Ascending aorta (tissue), 2 donors: ENCODE measurements around the gene TANC1. TPM values are rescaled to one million over a fixed set of nuclear protein-coding genes. Genes with fewer than 3 reads are reported as not detected.

Experiments used
- DNase-seq, 2 donors: peaks; one replicate each; pipeline ENCODE4 v3.0.0-alpha.2; 2019; ENCODE audit warnings: low spot score in 2 of 2
- H3K27ac ChIP-seq, 2 donors: fragments of 200-600 bp; sonication (generic); one replicate each; pipeline ENCODE4 v1.5.1; 2016 to 2017; ENCODE audit warnings: mild to moderate bottlenecking in 1 of 2
- H3K27me3 ChIP-seq: fragments of 200-600 bp; sonication (generic); one replicate; pipeline ENCODE4 v1.5.1; 2017
- H3K36me3 ChIP-seq, 2 donors: fragments of 200-600 bp; sonication (generic); one replicate each; pipeline ENCODE4 v1.5.1; 2016
- H3K4me1 ChIP-seq, 2 donors: fragments of 200-600 bp; sonication (generic); one replicate each; pipeline ENCODE4 v1.5.1; 2016 to 2017; ENCODE audit warnings: mild to moderate bottlenecking in 1 of 2
- H3K4me3 ChIP-seq, 2 donors: fragments of 200-600 bp; sonication (generic); one replicate each; pipeline ENCODE4 v1.5.1; 2016 to 2017; ENCODE audit warnings: mild to moderate bottlenecking in 1 of 2
- H3K9me3 ChIP-seq, 2 donors: fragments of 200-600 bp; sonication (generic); one replicate each; pipeline ENCODE4 v1.5.1; 2016
- intact Hi-C: fragments of 100-400 bp; cut with DNase I; formaldehyde crosslinking; loops from one replicate; pipeline ENCODE4 v1.15.1; 2023
- total RNA-seq: library from RNA; depleted of rRNA; stranded (reverse); fragments of >200 nt; gene quantifications from one replicate; pipeline ENCODE4 v1.1.0, GENCODE V29; 2016
- TF ChIP-seq, protein P1 (sequence below), 3 experiments: fragments of 200-600 bp in 2 of 3; fragments of 450-650 bp in 1 of 3; sonication (generic) in 2 of 3; IDR thresholded peaks; one replicate each; pipeline ENCODE4 v1.5.1; 2016 to 2019; ENCODE audit warnings: antibody characterized with exemption in 3 of 3, mild to moderate bottlenecking in 1 of 3, moderate library complexity in 1 of 3

TANC1 gene
- total RNA-seq, 1 donor from 2014 or later: 45.4 TPM

DNA sequence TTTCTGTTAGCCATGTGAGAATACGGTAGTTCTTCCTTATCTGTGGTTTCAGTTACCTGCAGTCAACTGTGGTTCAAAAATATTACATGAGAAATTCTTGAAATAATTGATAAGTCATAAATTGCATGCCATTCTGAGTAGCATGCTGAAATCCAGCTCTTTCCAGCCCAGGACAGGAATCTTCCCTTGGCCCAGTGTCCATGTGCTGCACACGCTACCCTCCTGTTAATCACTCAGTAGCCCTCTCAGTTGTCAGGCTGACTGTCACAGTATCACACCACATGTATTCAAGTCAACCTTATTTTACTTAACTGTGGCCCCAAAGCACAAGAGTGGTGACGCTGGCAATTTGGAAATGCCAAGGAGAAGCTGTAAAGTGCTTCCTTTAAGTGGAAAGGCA is 141.1 kb downstream of the TANC1 start:
- TF ChIP-seq, protein P1, sequence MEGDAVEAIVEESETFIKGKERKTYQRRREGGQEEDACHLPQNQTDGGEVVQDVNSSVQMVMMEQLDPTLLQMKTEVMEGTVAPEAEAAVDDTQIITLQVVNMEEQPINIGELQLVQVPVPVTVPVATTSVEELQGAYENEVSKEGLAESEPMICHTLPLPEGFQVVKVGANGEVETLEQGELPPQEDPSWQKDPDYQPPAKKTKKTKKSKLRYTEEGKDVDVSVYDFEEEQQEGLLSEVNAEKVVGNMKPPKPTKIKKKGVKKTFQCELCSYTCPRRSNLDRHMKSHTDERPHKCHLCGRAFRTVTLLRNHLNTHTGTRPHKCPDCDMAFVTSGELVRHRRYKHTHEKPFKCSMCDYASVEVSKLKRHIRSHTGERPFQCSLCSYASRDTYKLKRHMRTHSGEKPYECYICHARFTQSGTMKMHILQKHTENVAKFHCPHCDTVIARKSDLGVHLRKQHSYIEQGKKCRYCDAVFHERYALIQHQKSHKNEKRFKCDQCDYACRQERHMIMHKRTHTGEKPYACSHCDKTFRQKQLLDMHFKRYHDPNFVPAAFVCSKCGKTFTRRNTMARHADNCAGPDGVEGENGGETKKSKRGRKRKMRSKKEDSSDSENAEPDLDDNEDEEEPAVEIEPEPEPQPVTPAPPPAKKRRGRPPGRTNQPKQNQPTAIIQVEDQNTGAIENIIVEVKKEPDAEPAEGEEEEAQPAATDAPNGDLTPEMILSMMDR (IDR thresholded peaks at IDR 0.05): no peak
- intact Hi-C loops: no loop called here
- Histone ChIP-seq H3K27ac (no peak overlapping the region), H3K36me3 (no peaks in the 10 kb centered on the region), H3K27me3 (no peaks in the 10 kb centered on the region), H3K9me3 (no peaks in the 10 kb centered on the region), H3K4me1 (peaks cover 0 to 4% of the 10 kb centered on the region in 2 donors), H3K4me3 (no peak overlapping the region)
- DNase-seq: no peak

DNA sequence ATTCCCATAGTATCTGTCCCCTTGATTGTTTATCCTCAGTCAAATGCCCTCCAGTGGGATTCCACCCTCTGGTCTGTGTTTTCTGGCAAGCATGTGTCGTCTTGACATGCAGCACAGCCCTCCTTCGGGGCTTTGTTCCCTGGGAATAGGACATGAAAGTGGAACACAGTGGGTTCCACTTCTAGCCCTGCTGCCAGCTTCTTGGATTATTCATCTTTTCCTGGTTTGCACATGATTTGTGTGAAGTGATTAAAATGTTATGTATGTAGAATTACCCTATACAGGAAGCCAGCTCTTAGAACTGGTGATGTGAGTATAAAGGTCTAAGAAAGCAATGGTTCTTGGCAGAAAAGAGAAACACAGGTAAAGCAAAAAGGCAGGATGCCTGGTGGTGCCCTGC is 142.3 kb downstream of the TANC1 start:
- Histone ChIP-seq H3K9me3 (no peaks in the 10 kb centered on the region), H3K4me1 (peaks cover 0 to 4% of the 10 kb centered on the region in 2 donors), H3K4me3 (no peak overlapping the region), H3K27me3 (no peaks in the 10 kb centered on the region), H3K27ac (no peak overlapping the region), H3K36me3 (no peaks in the 10 kb centered on the region)
- TF ChIP-seq, protein P1 (IDR thresholded peaks at IDR 0.05): no peak
- no peak for DNase-seq
- intact Hi-C loops: no loop called here

DNA sequence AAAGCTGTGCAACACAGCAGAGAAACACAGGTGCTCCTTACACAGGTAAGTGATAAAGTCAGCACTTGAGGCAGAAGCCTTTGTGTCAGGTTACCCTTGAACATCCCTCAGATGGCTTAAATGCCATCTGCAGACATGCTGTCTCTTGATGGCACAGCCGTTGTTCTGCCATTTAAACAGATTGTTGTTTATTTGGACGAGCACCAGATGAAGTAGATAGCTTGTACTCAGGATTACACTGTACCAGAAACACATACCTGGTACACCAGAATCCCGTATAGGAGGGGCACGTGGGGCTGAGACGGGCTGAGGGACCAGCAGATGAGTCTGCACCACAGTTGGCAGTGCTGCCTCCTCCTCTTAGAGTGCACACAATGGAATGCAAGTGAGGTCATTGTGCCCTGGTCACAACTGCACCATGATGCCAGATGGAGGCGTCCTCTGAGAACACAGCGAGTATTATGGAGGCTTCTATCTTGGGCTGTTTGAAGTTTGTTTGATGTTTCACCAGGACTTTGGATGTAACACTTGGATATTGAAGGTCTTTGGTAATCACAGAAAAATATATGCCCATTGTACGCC is 143.0 kb downstream of the TANC1 start:
- H3K36me3 ChIP-seq: no peaks in the 10 kb centered on the region
- H3K9me3 ChIP-seq: no peaks in the 10 kb centered on the region
- TF ChIP-seq, protein P1 (IDR thresholded peaks at IDR 0.05): no peak
- no peak for DNase-seq
- H3K4me1 ChIP-seq: peaks cover 0 to 4% of the 10 kb centered on the region in 2 donors
- no peaks in the 10 kb centered on the region for H3K27me3 ChIP-seq
- H3K4me3 ChIP-seq: no peak overlapping the region
- no peak overlapping the region for H3K27ac ChIP-seq
- intact Hi-C loops: no loop called here

DNA sequence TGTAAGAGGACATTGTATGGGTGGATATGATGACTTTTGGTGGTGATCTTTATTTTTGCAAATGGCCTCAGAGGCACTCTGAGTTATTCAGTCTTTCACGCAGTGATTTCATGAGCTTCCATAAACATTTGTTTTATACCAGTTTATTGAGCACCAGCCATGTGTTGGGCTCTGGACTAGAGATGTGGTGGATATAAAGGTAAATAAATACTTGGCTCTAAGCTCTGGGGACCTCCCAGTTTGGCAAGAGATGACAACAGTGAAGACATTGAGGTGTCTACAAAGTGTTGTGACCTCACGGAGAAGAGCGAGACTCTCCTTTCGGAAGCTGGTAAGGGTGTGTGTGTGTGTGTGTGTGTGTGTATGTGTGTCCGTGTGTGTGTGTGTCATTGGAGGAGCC is 146.4 kb downstream of the TANC1 start:
- DNase-seq: no peak
- Histone ChIP-seq H3K36me3 (no peaks in the 10 kb centered on the region), H3K27me3 (no peaks in the 10 kb centered on the region), H3K4me1 (peaks cover 0 to 6% of the 10 kb centered on the region in 2 donors), H3K4me3 (no peak overlapping the region), H3K9me3 (no peaks in the 10 kb centered on the region), H3K27ac (no peak overlapping the region)
- TF ChIP-seq, protein P1 (IDR thresholded peaks at IDR 0.05): no peak
- intact Hi-C loops: no loop called here

DNA sequence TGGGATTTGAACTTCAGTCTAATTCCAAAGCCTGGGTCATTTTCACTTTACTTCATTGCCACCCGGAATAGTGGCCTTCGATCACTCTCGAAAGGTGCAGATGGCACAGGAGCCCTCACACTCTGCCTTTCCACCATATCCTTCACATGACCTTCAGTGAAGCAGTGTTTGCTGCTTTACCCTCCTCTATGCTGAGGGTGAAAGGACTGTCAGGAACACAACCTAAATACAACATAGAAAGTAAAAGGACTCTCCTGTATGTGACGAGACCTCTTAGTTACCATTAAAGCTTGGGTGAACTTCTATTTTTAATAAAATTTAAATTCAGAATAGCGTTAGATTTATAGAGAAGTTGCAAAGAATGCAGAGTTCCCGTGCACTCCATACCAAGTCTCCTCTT is 148.5 kb downstream of the TANC1 start:
- TF ChIP-seq, protein P1 (IDR thresholded peaks at IDR 0.05): no peak
- Histone ChIP-seq H3K36me3 (no peaks in the 10 kb centered on the region), H3K27me3 (no peaks in the 10 kb centered on the region), H3K27ac (no peak overlapping the region), H3K9me3 (no peaks in the 10 kb centered on the region), H3K4me3 (no peak overlapping the region), H3K4me1 (peaks cover 0 to 2% of the 10 kb centered on the region in 2 donors)
- intact Hi-C loops: no loop called here
- DNase-seq: no peak

DNA sequence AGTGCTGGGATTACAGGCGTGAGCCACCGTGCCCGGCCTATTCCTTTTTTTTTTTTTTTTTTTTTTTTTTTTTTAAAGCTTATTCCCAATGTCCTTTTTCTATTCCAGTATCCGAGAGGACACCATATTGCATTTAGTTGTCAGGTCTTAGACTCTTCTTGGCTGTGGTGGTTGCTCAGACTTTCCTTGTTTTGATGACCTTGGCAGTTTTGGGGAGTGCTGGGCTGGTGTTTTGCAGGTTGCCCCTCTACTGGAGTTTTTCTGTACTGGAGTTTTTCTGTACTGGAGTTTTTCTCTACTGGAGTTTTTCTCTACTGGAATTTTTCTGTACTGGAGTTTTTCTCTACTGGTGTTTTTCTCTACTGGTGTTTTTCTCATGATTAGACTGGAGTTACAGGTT is 149.2 kb downstream of the TANC1 start:
- DNase-seq: no peak
- H3K27me3 ChIP-seq: no peaks in the 10 kb centered on the region
- H3K9me3 ChIP-seq: no peaks in the 10 kb centered on the region
- no peak overlapping the region for H3K27ac ChIP-seq
- peaks cover 0 to 2% of the 10 kb centered on the region in 2 donors for H3K4me1 ChIP-seq
- TF ChIP-seq, protein P1 (IDR thresholded peaks at IDR 0.05): no peak
- no peak overlapping the region for H3K4me3 ChIP-seq
- intact Hi-C loops: loop anchor here (1.0 kb wide), 3 partner anchors 81 to 216 kb away; no protein-coding TSS in a partner anchor
- no peaks in the 10 kb centered on the region for H3K36me3 ChIP-seq
